Transverse colon (tissue), 4 donors: ENCODE data around the gene C2orf78. TPM values are rescaled to one million over a fixed set of nuclear protein-coding genes. Genes with fewer than 3 reads are reported as not detected.
A peak's percentile ranks its signal among the peaks of the same experiment; 100 is the strongest.

Source experiments
- DNase-seq: peaks from one replicate; pipeline ENCODE4 v3.0.0-alpha.2; 2019
- H3K27ac ChIP-seq, 4 donors: fragments of 200-600 bp; sonication (generic); 2 replicates each; pipeline ENCODE4 v1.5.1; 2016 to 2018; ENCODE audit warnings: inconsistent platforms in 4 of 4
- H3K27me3 ChIP-seq: fragments of 200-600 bp; sonication (generic); 2 replicates; pipeline ENCODE4 v1.5.1; 2017; ENCODE audit warnings: inconsistent platforms
- H3K36me3 ChIP-seq, 4 donors: fragments of 200-600 bp; sonication (generic); 2 replicates each; pipeline ENCODE4 v1.5.1; 2017 to 2019; ENCODE audit warnings: inconsistent platforms in 4 of 4
- H3K4me1 ChIP-seq, 4 donors: fragments of 200-600 bp; sonication (generic); 2 replicates each; pipeline ENCODE4 v1.5.1; 2017 to 2020; ENCODE audit warnings: inconsistent platforms in 4 of 4
- H3K4me3 ChIP-seq, 4 donors: fragments of 200-600 bp; sonication (generic); 1 replicate in 1 of 4; 2 replicates in 3 of 4; pipeline versions ENCODE4 v1.5.1 to v1.6.1; 2017 to 2019; ENCODE audit warnings: inconsistent platforms in 4 of 4
- H3K9me3 ChIP-seq, 2 donors: fragments of 200-600 bp; sonication (generic); 2 replicates each; pipeline ENCODE4 v1.5.1; 2017 to 2019; ENCODE audit warnings: inconsistent platforms in 2 of 2
- CTCF ChIP-seq, 5 experiments: fragments of 200-600 bp in 3 of 5; fragments of 450-650 bp in 2 of 5; sonication (generic) in 3 of 5; IDR thresholded peaks; 1 replicate in 2 of 5; 2 replicates in 3 of 5; pipeline ENCODE4 v1.5.1; 2016 to 2017; ENCODE audit warnings: antibody characterized with exemption in 5 of 5, inconsistent platforms in 3 of 5, mild to moderate bottlenecking in 2 of 5, moderate library complexity in 1 of 5
- EP300 ChIP-seq: sonication (generic); formaldehyde crosslinking; IDR thresholded peaks from one replicate; pipeline ENCODE4 v1.6.1; 2017; ENCODE audit warnings: antibody characterized with exemption, low read depth
- POLR2A ChIP-seq: fragments of 450-650 bp; IDR thresholded peaks from one replicate; pipeline ENCODE4 v1.6.1; 2016; ENCODE audit warnings: antibody characterized with exemption, mild to moderate bottlenecking, moderate library complexity
- POLR2AphosphoS5 ChIP-seq, 3 donors: sonication (generic); formaldehyde crosslinking; IDR thresholded peaks; one replicate each; pipeline ENCODE4 v1.6.1; 2016; ENCODE audit warnings: antibody characterized with exemption in 3 of 3
- WGBS, 2 donors: methylation state at CpG; one replicate each; pipeline ENCODE4 v1.1.5; 2018; ENCODE audit warnings: low coverage in 1 of 2; 5-methylcytosine and 5-hydroxymethylcytosine counted together
- in situ Hi-C, 4 donors: fragments of 200-750 bp; cut with MboI; loops; one replicate each; pipeline versions ENCODE4 v1.15.0 to v1.15.1; 2017; ENCODE audit warnings: low sequenced_read_pairs in 3 of 4, low pct_ligation_motif_present in 1 of 4, low pct_unique_long_range_greater_than_20kb in 1 of 4
- intact Hi-C: fragments of 100-400 bp; cut with DNase I; formaldehyde crosslinking; loops from one replicate; pipeline ENCODE4 v1.15.1; 2023; ENCODE audit warnings: low total_unique reads
- total RNA-seq, 4 donors: library from RNA; depleted of rRNA; stranded (reverse); fragments of >200 nt; gene quantifications; one replicate each; pipeline ENCODE4 v1.1.0, GENCODE V29; 2016

Gene C2orf78
- total RNA-seq, 4 donors from 2014 or later: not detected

- Histone ChIP-seq H3K27ac (peak overlapping the region in 1 of 4 donors; percentile 95), H3K36me3 (peaks cover 0 to 42% (median 21%) of the 10 kb centered on the region in 4 donors), H3K27me3 (no peaks in the 10 kb centered on the region), H3K4me3 (no peak overlapping the region), H3K9me3 (no peaks in the 10 kb centered on the region), H3K4me1 (peaks cover 0 to 34% (median 17%) of the 10 kb centered on the region in 4 donors)
- DNase-seq: no peak
- WGBS, 2 donors: 67% methylated on average over 2 of the region's 2 CpGs
- intact Hi-C loops (no loop called here), in situ Hi-C loops (loop anchor here in 3 of 4 donors (25.0 kb wide), 2 partner anchors 143 to 293 kb away; partner anchors contain the start of genes BOLA3 (in 2 of the 3) and TET3 (in 1 of the 3))
- TF ChIP-seq CTCF (IDR thresholded peaks at IDR 0.05) (no peak), POLR2AphosphoS5 (IDR thresholded peaks at IDR 0.05) (no peak), EP300 (no peak), POLR2A (no peak)
These were observed 60.1 kb downstream of the C2orf78 start for GRCh38 chr2:73844087-73844486.

GRCh38 chr2:73850009-73850408 lies 66.0 kb downstream of the C2orf78 start:
- no peak for DNase-seq
- in situ Hi-C loops: no loop called here
- Histone ChIP-seq H3K9me3 (no peaks in the 10 kb centered on the region), H3K27ac (peak overlapping the region in 3 of 4 donors; percentile 38 to 61 (median 56)), H3K27me3 (no peaks in the 10 kb centered on the region), H3K4me1 (peaks cover 0 to 15% (median 6%) of the 10 kb centered on the region in 4 donors), H3K4me3 (no peak overlapping the region), H3K36me3 (peaks cover 0 to 71% (median 21%) of the 10 kb centered on the region in 4 donors)
- WGBS, 2 donors: 76% methylated on average over 2 of the region's 2 CpGs; no CpG with 5 or more reads in 1 of the 2 donors
- TF ChIP-seq POLR2A (no peak), CTCF (IDR thresholded peaks at IDR 0.05) (no peak), EP300 (no peak), POLR2AphosphoS5 (IDR thresholded peaks at IDR 0.05) (no peak)
- intact Hi-C loops: no loop called here

- Histone ChIP-seq H3K4me3 (no peak overlapping the region), H3K27me3 (no peaks in the 10 kb centered on the region), H3K27ac (peak overlapping the region; percentile 37 to 61 (median 47)), H3K4me1 (peaks cover 0 to 15% (median 6%) of the 10 kb centered on the region in 4 donors), H3K36me3 (peaks cover 0 to 67% (median 22%) of the 10 kb centered on the region in 4 donors), H3K9me3 (no peaks in the 10 kb centered on the region)
- DNase-seq: peak; percentile 53
- WGBS, 2 donors: 21 to 52% methylated on average over 3 of the region's 3 CpGs
- in situ Hi-C loops (no loop called here), intact Hi-C loops (no loop called here)
- TF ChIP-seq CTCF (IDR thresholded peaks at IDR 0.05): peak in 3 of 5 experiments; percentile 25 to 71 (median 37)
- TF ChIP-seq POLR2A: no peak
These were observed 67.3 kb downstream of the C2orf78 start for GRCh38 chr2:73851274-73851673.

- Histone ChIP-seq H3K36me3 (peaks cover 0 to 65% (median 19%) of the 10 kb centered on the region in 4 donors), H3K27ac (peak overlapping the region in 2 of 4 donors; percentile 56 to 61), H3K27me3 (no peaks in the 10 kb centered on the region), H3K9me3 (no peaks in the 10 kb centered on the region), H3K4me1 (peaks cover 0 to 15% (median 6%) of the 10 kb centered on the region in 4 donors), H3K4me3 (no peak overlapping the region)
- no peak for DNase-seq
- in situ Hi-C loops (no loop called here), intact Hi-C loops (no loop called here)
- no peak for TF ChIP-seq POLR2A
- no peak for TF ChIP-seq EP300
- TF ChIP-seq POLR2AphosphoS5 (IDR thresholded peaks at IDR 0.05): no peak
- TF ChIP-seq CTCF (IDR thresholded peaks at IDR 0.05): no peak
These were observed 68.0 kb downstream of the C2orf78 start for GRCh38 chr2:73852020-73852419.
